Thyroid gland (tissue), 4 donors: ENCODE measurements around the gene GABRR3. TPM values are rescaled to one million over a fixed set of nuclear protein-coding genes. Genes with fewer than 3 reads are reported as not detected.

Experiments used
- DNase-seq, 2 donors: peaks; one replicate each; pipeline ENCODE4 v3.0.0-alpha.2; 2019
- H3K27ac ChIP-seq, 3 donors: fragments of 200-600 bp; sonication (generic); 1 replicate in 2 of 3; 2 replicates in 1 of 3; pipeline ENCODE4 v1.5.1; 2016 to 2019; ENCODE audit warnings: mild to moderate bottlenecking in 1 of 3, moderate library complexity in 1 of 3
- H3K27me3 ChIP-seq: fragments of 200-600 bp; sonication (generic); one replicate; pipeline ENCODE4 v1.5.1; 2019
- H3K36me3 ChIP-seq, 2 donors: fragments of 200-600 bp; sonication (generic); one replicate each; pipeline ENCODE4 v1.5.1; 2016 to 2019
- H3K4me1 ChIP-seq, 2 donors: fragments of 200-600 bp; sonication (generic); one replicate each; pipeline ENCODE4 v1.5.1; 2017 to 2019
- H3K4me3 ChIP-seq, 3 donors: fragments of 200-600 bp; sonication (generic); replicated peaks in 1 of 3; 1 replicate in 2 of 3; 2 replicates in 1 of 3; pipeline ENCODE4 v1.5.1; 2016; ENCODE audit warnings: mild to moderate bottlenecking in 1 of 3
- H3K9me3 ChIP-seq: fragments of 200-600 bp; sonication (generic); one replicate; pipeline ENCODE4 v1.5.1; 2017
- CTCF ChIP-seq, 6 experiments: fragments of 200-600 bp in 3 of 6; fragments of 450-650 bp in 3 of 6; sonication (generic) in 3 of 6; IDR thresholded peaks; one replicate each; pipeline ENCODE4 v1.5.1; 2016 to 2019; ENCODE audit warnings: antibody characterized with exemption in 6 of 6, mild to moderate bottlenecking in 2 of 6, inconsistent platforms in 1 of 6, moderate library complexity in 1 of 6
- POLR2A ChIP-seq, 2 donors: fragments of 450-650 bp; IDR thresholded peaks; one replicate each; pipeline ENCODE4 v1.6.1; 2017; ENCODE audit warnings: antibody characterized with exemption in 2 of 2, mild to moderate bottlenecking in 2 of 2, moderate library complexity in 1 of 2
- WGBS, 2 donors: methylation state at CpG; one replicate each; pipeline ENCODE4 v1.1.5; 2017; 5-methylcytosine and 5-hydroxymethylcytosine counted together
- intact Hi-C: fragments of 100-400 bp; cut with DNase I; formaldehyde crosslinking; loops from one replicate; pipeline ENCODE4 v1.15.1; 2023
- total RNA-seq, 4 donors: library from RNA; depleted of rRNA; stranded (reverse); fragments of >200 nt; gene quantifications; one replicate each; pipeline ENCODE4 v1.2.3, GENCODE V29; 2016

GABRR3 gene
- total RNA-seq, 4 donors from 2014 or later, result under 0.01 TPM; not detected in 3

- peaks cover 8 to 10% of the 10 kb centered on the region in 2 donors for H3K4me1 ChIP-seq
- intact Hi-C loops, result no loop called here
- WGBS, 2 donors, result 73 to 81% methylated on average over 2 of the region's 2 CpGs
- no peak overlapping the region for H3K27ac ChIP-seq
- H3K36me3 ChIP-seq, result no peaks in the 10 kb centered on the region
- no peak overlapping the region for H3K4me3 ChIP-seq
- TF ChIP-seq CTCF (IDR thresholded peaks at IDR 0.05) (no peak), POLR2A (IDR thresholded peaks at IDR 0.05) (no peak)
- H3K9me3 ChIP-seq, result no peaks in the 10 kb centered on the region
- no peak for DNase-seq
- no peaks in the 10 kb centered on the region for H3K27me3 ChIP-seq
Measured at GRCh38 chr3:97993526-97993925, 41.6 kb downstream of the GABRR3 start.

- Histone ChIP-seq H3K9me3 (no peaks in the 10 kb centered on the region), H3K27ac (no peak overlapping the region), H3K27me3 (no peaks in the 10 kb centered on the region), H3K36me3 (no peaks in the 10 kb centered on the region), H3K4me1 (peaks cover 8 to 10% of the 10 kb centered on the region in 2 donors), H3K4me3 (no peak overlapping the region)
- no peak for DNase-seq
- intact Hi-C loops, result no loop called here
- WGBS, 2 donors, result 100% methylated on average over 2 of the region's 2 CpGs
- TF ChIP-seq CTCF (IDR thresholded peaks at IDR 0.05) (no peak), POLR2A (IDR thresholded peaks at IDR 0.05) (no peak)
Measured at GRCh38 chr3:97992547-97993173, 42.5 kb downstream of the GABRR3 start.

GRCh38 chr3:97991293-97991682, 43.8 kb downstream of the GABRR3 start:
- peak; percentile 46 to 53 for DNase-seq
- intact Hi-C loops, result no loop called here
- TF ChIP-seq CTCF (IDR thresholded peaks at IDR 0.05), result no peak
- TF ChIP-seq POLR2A (IDR thresholded peaks at IDR 0.05), result peak in 1 of 2 donors; percentile 6
- no peak overlapping the region for H3K4me3 ChIP-seq
- peaks cover 8 to 10% of the 10 kb centered on the region in 2 donors for H3K4me1 ChIP-seq
- H3K36me3 ChIP-seq, result no peaks in the 10 kb centered on the region
- 6 to 23% methylated on average over 5 of the region's 5 CpGs for WGBS, 2 donors
- no peaks in the 10 kb centered on the region for H3K27me3 ChIP-seq
- H3K9me3 ChIP-seq, result no peaks in the 10 kb centered on the region
- peak overlapping the region; percentile 38 to 58 (median 38) for H3K27ac ChIP-seq

DNA sequence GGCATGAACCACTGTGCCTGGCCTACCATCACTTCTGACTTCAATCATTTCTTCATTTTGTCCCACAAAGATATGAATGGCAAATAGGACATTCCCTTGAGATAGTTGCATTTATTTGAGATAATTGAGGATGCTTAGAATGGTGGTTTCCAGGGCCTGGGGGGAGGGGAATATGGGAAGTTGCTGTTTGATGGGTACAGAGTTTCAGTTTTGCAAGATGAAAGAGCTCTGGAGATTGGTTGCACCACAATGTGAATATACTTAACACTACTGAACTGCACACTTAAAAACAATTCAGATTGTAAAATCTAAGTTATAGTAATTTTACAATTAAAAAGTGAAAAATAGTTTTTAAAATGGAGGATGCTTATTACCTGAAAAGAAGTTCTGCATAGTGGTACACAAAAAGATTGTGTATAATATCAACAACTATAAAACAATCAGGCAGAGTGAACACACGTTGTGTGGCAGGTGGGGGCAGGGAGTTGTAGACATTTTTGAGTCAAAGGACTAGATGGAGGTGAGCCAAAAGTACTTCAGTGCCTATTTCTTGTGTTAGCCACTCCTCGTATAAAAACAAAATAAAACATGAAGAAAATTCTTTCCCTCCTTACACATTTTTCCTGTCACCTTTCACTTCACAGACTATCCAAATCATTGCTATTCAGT, 44.4 kb downstream of the GABRR3 start:
- intact Hi-C loops, result no loop called here
- TF ChIP-seq CTCF (IDR thresholded peaks at IDR 0.05) (no peak), POLR2A (IDR thresholded peaks at IDR 0.05) (no peak)
- Histone ChIP-seq H3K9me3 (no peaks in the 10 kb centered on the region), H3K4me1 (peaks cover 8 to 10% of the 10 kb centered on the region in 2 donors), H3K36me3 (no peaks in the 10 kb centered on the region), H3K27me3 (no peaks in the 10 kb centered on the region), H3K27ac (peak overlapping the region; percentile 38 to 58 (median 38)), H3K4me3 (no peak overlapping the region)
- 14 to 22% methylated on average over 2 of the region's 2 CpGs for WGBS, 2 donors
- peak; percentile 66 to 71 for DNase-seq
